ENCODE data around the gene ADAMTS3.

The ADAMTS3 gene

DNA sequence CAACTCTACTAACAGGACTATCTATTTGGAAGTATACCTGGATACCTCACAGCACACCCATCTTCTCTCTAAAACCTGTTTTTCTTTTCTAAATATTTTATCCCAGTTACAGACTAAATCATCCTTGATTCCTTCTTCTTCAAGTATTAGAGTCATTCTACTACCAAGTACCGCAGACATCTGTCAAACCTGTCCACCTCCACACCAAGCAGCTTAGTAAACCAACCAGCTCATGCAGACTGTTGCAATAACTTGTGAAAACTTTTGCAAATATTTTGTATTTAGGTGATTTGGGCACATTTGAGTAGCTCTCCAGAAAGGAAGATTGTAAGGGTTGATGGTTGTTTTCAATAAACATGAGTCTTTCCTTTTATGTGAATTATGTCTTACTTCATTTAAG, 238.6 kb downstream of the ADAMTS3 start:
- DNase-seq = no peak

- DNase-seq = no peak
Observed at GRCh38 chr4:72326692-72327632, 242.1 kb downstream of the ADAMTS3 start.

GRCh38 chr4:72325215-72325614, 243.8 kb downstream of the ADAMTS3 start:
- no peak for DNase-seq

- DNase-seq = no peak
Observed at GRCh38 chr4:72323227-72323626, 245.8 kb downstream of the ADAMTS3 start.

DNA sequence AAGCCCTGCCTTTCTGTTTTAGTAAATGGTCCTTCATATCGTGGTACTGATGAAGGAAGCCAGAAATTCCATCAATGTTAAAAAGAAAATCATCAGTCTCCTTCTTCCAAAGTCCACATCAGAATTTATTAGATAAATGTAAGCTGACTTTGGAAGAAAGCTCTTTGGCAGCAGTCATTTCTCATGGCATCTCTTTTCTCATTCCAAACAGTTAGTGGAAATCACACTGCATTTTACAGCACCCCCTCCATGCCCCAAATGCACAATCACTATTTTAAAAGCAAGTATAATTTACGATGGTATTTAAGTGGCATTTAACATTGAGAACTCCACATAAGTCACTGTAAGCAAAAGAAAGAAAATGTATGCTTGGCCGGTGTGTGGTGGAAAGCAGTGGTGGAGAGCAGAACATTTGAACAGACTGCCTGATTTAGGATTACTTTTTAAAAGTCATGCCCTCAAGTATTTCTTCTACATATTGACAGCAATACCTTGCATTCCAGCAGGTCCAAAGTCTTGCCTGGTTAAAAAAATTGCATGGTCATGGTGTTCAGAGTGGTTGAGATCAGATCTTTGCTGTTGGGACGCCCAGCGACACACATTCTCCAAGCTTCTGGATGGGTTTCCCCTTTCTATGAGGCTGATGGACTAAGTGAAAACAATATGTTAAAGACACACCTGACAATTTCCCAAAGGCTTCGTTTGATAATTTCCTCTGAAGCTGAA, 248.6 kb downstream of the ADAMTS3 start:
- DNase-seq = no peak

- DNase-seq = no peak
Observed at GRCh38 chr4:72319601-72320021, 249.4 kb downstream of the ADAMTS3 start.

- no peak for DNase-seq
Observed at GRCh38 chr4:72318421-72319170, 250.4 kb downstream of the ADAMTS3 start.

DNA sequence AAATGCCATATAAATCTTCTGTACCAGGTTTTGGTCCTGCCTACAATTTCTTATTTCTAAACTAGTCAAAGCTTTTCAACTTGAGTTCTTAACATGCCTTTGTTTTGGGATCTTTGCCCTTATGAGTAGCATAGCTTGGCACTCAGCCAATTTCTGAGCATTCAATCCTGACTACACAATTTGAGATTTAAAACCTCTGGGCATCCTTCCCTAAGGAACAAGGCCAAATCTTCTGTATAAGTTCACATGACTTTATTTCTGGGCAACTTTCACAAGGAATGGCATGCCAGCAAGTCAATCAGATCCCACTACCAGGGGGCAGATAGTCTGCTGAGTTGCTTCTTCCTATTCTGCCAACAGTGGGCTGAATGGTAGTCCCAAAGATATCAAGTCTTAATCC, 254.2 kb downstream of the ADAMTS3 start:
- DNase-seq = no peak

GRCh38 chr4:72313121-72313520, 255.9 kb downstream of the ADAMTS3 start:
- DNase-seq = no peak

DNA sequence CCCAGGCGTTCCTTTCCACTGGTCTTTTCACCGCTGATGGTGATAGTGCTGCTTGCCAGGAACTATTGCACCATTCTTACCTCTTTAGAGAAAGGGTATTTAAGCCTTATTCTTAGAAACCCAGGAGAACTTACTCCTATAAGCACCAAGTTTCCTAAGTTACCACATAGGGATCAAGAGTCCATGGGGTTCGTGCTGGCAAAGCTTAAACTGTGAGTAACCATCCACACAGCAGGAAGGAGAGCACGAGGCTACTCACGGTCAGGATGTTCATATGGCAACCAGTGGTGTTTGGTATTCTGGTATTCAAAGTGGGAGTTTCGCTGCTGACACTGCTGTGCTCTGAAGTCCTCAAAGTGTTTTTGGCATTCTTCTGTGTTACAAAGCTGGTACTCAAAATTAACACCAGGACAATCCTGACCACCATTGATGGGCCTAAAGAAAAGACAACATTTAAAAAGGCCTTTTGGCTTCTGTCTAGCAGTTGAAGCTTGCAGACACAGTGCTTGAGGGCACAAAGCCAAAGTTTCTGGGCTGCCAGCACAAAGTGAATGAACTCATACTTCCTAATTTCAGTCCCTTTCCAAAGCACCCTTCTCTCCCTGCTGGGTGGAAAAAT, 256.9 kb downstream of the ADAMTS3 start:
- no peak for DNase-seq

- DNase-seq = no peak
Observed at GRCh38 chr4:72311291-72311690, 257.7 kb downstream of the ADAMTS3 start.

GRCh38 chr4:72305620-72306019, 263.4 kb downstream of the ADAMTS3 start:
- no peak for DNase-seq

DNA sequence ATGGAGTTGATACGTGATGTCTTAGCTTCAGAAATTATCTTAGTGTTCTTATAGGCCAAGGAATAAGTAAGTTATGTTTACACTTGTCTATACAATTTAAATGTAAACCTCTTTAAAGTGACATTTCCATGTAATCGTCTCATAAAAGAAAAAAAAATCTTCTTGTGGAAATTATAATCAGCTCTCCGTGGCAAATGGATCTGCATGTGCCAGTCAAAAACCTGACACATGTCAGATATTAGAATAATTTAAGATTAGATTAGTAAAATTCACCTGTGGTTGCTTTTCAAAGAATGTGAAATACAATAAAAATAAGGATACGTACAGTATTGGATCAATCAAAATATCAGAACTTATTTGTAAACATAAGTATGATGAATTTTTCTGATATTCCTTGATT, 263.9 kb downstream of the ADAMTS3 start:
- no peak for DNase-seq

DNA sequence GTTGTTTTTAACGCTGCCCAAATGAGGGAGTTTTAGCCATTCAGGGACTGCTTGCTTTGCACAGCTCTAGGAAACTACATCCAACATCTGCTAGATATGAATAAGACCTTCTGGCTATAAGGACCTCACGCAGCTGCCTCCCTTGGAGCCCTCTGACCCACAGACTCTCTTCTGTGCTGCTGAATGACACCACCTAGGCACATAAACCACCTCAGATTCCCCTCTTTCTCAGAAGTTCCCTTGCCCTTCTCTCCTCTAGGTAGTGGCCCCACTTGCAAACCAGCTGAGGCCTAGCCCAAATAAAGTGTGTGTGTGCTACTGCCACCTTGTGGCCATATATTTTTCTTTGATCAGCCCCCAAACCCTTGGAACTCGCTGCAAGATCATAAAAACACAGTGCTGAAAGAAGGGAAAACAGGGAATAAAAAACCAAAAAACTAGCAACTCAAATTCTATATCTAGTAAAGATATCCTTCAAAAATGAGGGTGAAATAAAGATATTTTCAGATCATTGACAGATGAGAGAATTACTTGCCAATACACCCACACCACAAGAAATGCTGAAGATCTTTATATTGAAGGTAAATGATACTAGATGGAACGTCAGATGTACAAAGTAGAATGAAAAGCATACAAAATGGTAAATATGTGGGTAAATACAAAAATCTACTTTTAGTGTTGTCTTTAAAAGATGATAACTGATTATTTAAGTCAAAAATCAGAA, 265.9 kb downstream of the ADAMTS3 start:
- DNase-seq = peak; percentile 36

GRCh38 chr4:72301759-72302158, 267.3 kb downstream of the ADAMTS3 start:
- no peak for DNase-seq

DNA sequence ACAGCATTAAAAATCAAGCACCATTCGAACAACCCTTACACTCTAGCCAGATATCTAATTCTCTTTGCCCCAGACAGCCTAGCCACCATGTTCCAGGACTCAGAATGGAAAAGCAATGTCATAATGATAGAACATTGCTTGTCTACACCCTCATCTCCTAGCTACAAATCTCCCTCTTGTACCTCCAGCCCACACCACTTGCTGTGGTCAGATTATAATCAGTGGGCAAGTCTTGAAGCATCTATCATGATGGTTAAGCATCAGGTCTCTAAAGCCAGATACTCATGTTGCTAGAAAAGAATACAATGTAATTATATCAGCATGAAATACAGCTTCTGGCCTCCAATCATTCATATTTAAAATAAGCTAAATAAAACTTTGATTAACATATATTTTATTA, 268.9 kb downstream of the ADAMTS3 start:
- DNase-seq = no peak

DNA sequence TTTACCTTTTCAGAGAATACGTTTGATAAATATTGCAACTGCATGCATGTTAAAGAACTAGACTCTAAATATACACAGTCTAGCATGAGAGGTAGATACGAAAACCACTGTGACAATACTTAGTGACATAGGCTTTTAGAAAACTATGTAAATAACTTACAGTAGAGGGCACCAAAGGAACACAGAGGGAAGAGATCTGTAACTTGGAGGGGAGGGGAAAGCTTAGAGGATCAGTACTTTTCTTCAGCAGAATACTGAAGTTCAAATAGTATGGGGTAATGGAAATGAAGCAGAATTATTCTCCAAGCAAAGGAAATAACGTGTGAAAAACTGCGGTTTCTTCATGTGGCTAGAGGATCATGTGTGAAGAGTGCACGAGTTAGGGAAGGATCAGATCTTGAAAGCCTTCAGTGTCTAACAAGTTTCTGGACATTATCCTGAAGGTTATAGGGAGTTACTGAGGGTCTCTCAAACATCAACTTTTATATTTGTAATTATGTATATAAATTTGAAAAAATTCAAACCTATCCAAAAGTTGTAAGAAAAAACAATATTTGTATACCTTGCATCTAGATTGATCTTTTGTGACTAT, 273.0 kb downstream of the ADAMTS3 start:
- no peak for DNase-seq

- no peak for DNase-seq
Observed at GRCh38 chr4:72290737-72291136, 278.3 kb downstream of the ADAMTS3 start.

GRCh38 chr4:72286910-72287309, 282.1 kb downstream of the ADAMTS3 start:
- DNase-seq = no peak

- DNase-seq = no peak
Observed at GRCh38 chr4:72286185-72286584, 282.8 kb downstream of the ADAMTS3 start.

DNA sequence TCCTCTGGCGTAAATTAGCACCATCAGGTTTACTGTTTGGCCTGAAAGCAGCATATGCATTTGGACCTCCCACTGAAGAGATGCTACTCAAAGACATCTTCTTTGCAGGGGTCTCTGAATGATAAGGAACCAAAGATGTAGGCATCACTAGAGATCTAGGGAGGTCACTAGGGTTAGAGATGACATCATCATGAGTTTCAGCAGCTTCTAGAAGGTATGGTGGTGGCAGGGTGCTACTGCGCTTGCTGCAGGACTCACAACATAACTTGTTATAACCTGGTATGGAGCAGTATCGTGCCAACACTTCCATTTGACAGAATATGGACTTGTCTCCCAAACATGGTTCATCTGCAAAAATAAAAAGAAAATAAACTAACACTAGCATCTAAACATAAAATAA, 285.7 kb downstream of the ADAMTS3 start:
- no peak for DNase-seq

GRCh38 chr4:72280252-72280651, 288.8 kb downstream of the ADAMTS3 start:
- DNase-seq = no peak

Measured in stimulated activated CD8-positive, alpha-beta memory T cell treated with anti-CD3 and anti-CD28 coated beads, Interleukin-4, amount 100 ng/mL, for 48 hours (primary cell).